Mucosa of stomach (tissue), 1 donor: ENCODE data around the gene AGBL2.
A peak's percentile ranks its signal among the peaks of the same experiment; 100 is the strongest.
"Not testable (repeated sequence)": the region's sequence is repeated elsewhere in the genome, so short reads cannot be mapped to it uniquely, and the experiment has no call there.

Source experiments
- H3K27me3 ChIP-seq: one replicate; pipeline ENCODE4 v1.7.0; 2013; ENCODE audit warnings: mild to moderate bottlenecking, low read length; ENCODE audit not compliant: control insufficient read depth, insufficient read depth
- H3K36me3 ChIP-seq: one replicate; pipeline ENCODE4 v1.7.0; 2013; ENCODE audit warnings: low read length; ENCODE audit not compliant: control insufficient read depth, insufficient read depth
- H3K4me1 ChIP-seq: one replicate; pipeline ENCODE4 v1.7.0; 2013; ENCODE audit warnings: mild to moderate bottlenecking, low read length; ENCODE audit not compliant: control insufficient read depth, insufficient read depth
- H3K4me3 ChIP-seq: one replicate; pipeline ENCODE4 v1.7.0; 2013; ENCODE audit warnings: low read length
- H3K9ac ChIP-seq: one replicate; pipeline ENCODE4 v1.7.0; 2013; ENCODE audit warnings: mild to moderate bottlenecking, low read length, moderate library complexity
- H3K9me3 ChIP-seq: one replicate; pipeline ENCODE4 v1.7.0; 2013; ENCODE audit warnings: mild to moderate bottlenecking, low read length, moderate library complexity; ENCODE audit not compliant: control insufficient read depth
- donor health status: Pancreatic carcinoma.

The AGBL2 gene

DNA sequence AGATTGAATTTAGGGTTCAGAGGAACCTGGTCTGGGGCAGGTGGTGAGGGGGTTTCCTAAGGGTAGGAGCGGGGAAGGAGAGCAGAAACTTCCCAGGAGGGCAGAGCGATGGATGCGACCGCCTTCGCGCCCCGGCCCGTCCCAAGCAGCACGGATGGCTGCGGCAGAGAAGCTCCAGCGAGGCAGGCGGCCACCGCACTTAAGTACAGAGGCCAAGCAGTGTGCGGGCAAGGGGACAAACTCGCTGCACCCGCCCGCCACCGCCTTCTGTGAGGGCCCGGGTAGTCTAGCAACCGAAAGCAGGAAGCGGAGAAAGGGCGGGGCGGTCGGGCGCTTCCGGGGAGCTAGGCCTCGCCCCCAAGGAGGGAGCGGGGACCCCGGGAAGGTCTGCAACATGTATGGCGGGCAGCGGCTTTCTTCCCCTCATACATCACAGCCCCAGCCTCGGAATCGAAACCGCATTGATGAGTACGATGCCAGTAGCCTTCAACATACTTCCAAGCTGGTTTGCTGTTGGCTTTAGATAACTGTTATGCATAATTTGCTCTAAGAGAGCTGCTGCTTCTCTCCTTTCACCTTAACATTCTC lies at the start of gene AGBL2:
AGBL2 (minus strand) TSS at position 288 of the 588 bp plus-strand sequence. CDS start 719 bp downstream, outside the sequence.
- Histone ChIP-seq H3K4me1 (peaks cover 6% of the 10 kb centered on the region), H3K9me3 (no peaks in the 10 kb centered on the region), H3K27me3 (no peaks in the 10 kb centered on the region), H3K36me3 (no peaks in the 10 kb centered on the region), H3K9ac (peak within 1 kb of the TSS; percentile 90), H3K4me3 (peak within 1 kb of the TSS; percentile 84)

GRCh38 chr11:47759291-47759690 lies 44.1 kb upstream of the AGBL2 start:
- not testable (repeated sequence) for H3K9ac ChIP-seq, H3K27me3 ChIP-seq, H3K36me3 ChIP-seq, H3K9me3 ChIP-seq, H3K4me1 ChIP-seq, H3K4me3 ChIP-seq

- Histone ChIP-seq H3K9ac (no peak overlapping the region), H3K4me3 (no peak overlapping the region), H3K27me3 (no peaks in the 10 kb centered on the region), H3K36me3 (peaks cover 8% of the 10 kb centered on the region), H3K9me3 (no peaks in the 10 kb centered on the region), H3K4me1 (no peaks in the 10 kb centered on the region)
These were observed 41.0 kb upstream of the AGBL2 start for GRCh38 chr11:47756208-47756607.

- H3K9ac ChIP-seq, result no peak overlapping the region
- H3K4me1 ChIP-seq, result no peaks in the 10 kb centered on the region
- H3K9me3 ChIP-seq, result no peaks in the 10 kb centered on the region
- peaks cover 9% of the 10 kb centered on the region for H3K36me3 ChIP-seq
- no peaks in the 10 kb centered on the region for H3K27me3 ChIP-seq
- no peak overlapping the region for H3K4me3 ChIP-seq
These were observed 35.6 kb upstream of the AGBL2 start for GRCh38 chr11:47750725-47751124.

DNA sequence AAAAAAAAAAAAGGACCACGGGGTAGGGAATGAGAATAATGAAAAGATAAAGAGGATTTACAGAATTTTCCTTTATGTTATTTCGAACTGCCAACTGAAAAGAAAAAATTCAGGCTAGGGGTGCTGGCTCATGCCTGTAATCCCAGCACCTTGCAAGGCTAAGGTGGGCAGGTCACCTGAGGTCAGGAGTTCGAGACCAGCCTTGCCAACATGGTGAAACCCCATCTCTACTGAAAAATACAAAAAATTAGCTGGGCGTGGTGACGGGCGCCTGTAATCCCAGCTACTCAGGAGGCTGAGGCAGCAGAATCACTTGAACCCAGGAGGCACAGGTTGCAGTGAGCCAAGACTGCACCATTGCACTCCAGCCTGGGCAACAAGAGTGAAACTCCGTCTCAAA lies 27.3 kb upstream of the AGBL2 start:
- not testable (repeated sequence) for H3K4me1 ChIP-seq, H3K9ac ChIP-seq, H3K4me3 ChIP-seq, H3K27me3 ChIP-seq, H3K9me3 ChIP-seq
- peaks cover 15% of the 10 kb centered on the region for H3K36me3 ChIP-seq

DNA sequence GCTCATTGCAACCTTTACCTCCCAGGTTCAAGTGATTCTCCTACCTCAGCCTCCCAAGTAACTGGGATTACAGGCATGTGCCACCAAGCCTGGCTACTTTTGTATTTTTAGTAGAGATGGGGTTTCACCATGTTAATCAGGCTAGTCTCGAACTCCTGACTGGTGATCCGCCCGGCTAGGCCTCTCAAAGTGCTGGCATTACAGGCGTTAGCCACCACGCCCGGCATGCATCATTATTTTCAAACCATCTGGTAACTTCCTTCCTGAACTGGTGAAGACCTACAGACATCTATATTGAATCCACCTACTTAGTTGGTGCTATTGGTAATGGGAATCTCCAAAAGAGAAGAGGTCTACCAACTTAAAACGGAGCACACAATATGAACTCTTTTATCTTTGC lies 22.6 kb upstream of the AGBL2 start:
- H3K4me3 ChIP-seq, H3K9me3 ChIP-seq, H3K36me3 ChIP-seq, H3K9ac ChIP-seq, H3K27me3 ChIP-seq, H3K4me1 ChIP-seq: not testable (repeated sequence)

- peaks cover 20% of the 10 kb centered on the region for H3K36me3 ChIP-seq
- no peak overlapping the region for H3K9ac ChIP-seq
These were observed 17.1 kb upstream of the AGBL2 start for GRCh38 chr11:47732271-47732670.

GRCh38 chr11:47731475-47731874 lies 16.3 kb upstream of the AGBL2 start:
- H3K4me3 ChIP-seq, result no peak overlapping the region
- H3K4me1 ChIP-seq, result no peaks in the 10 kb centered on the region
- H3K9ac ChIP-seq, result no peak overlapping the region
- H3K27me3 ChIP-seq, result no peaks in the 10 kb centered on the region
- H3K9me3 ChIP-seq, result no peaks in the 10 kb centered on the region
- H3K36me3 ChIP-seq, result peaks cover 20% of the 10 kb centered on the region

More at GRCh38 chr11:47732271-47732670, 17.1 kb upstream of the AGBL2 start:
- Histone ChIP-seq H3K4me1 (no peaks in the 10 kb centered on the region), H3K27me3 (no peaks in the 10 kb centered on the region), H3K4me3 (no peak overlapping the region), H3K9me3 (no peaks in the 10 kb centered on the region)

GRCh38 chr11:47726878-47727514 lies 11.8 kb upstream of the AGBL2 start:
- Histone ChIP-seq H3K36me3 (peaks cover 20% of the 10 kb centered on the region), H3K27me3 (no peaks in the 10 kb centered on the region), H3K4me3 (no peak overlapping the region), H3K4me1 (no peaks in the 10 kb centered on the region), H3K9ac (no peak overlapping the region), H3K9me3 (no peaks in the 10 kb centered on the region)

DNA sequence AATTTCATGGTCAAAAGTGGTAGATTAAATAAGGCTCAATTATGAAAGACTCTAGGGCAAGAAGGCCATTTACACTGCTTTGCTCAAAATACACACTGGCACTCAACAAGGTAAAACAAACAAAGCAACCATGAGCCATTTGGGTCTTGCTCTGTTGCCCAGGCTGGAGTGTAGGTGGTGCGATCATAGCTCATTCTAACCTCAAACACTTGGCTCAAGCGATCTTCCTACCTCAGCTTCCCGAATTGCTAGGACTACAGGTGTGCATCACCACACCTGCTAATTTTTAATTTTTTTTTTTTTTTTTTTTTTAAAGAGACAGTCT lies 10.9 kb upstream of the AGBL2 start:
- H3K4me3 ChIP-seq, result no peak overlapping the region
- H3K27me3 ChIP-seq, result no peaks in the 10 kb centered on the region
- H3K36me3 ChIP-seq, result peaks cover 19% of the 10 kb centered on the region
- no peaks in the 10 kb centered on the region for H3K9me3 ChIP-seq
- H3K9ac ChIP-seq, result no peak overlapping the region
- H3K4me1 ChIP-seq, result no peaks in the 10 kb centered on the region

GRCh38 chr11:47725442-47726117 lies 10.4 kb upstream of the AGBL2 start:
- H3K4me3 ChIP-seq, result no peak overlapping the region
- H3K4me1 ChIP-seq, result no peaks in the 10 kb centered on the region
- H3K9me3 ChIP-seq, result no peaks in the 10 kb centered on the region
- no peak overlapping the region for H3K9ac ChIP-seq
- H3K27me3 ChIP-seq, result no peaks in the 10 kb centered on the region
- H3K36me3 ChIP-seq, result peaks cover 15% of the 10 kb centered on the region

DNA sequence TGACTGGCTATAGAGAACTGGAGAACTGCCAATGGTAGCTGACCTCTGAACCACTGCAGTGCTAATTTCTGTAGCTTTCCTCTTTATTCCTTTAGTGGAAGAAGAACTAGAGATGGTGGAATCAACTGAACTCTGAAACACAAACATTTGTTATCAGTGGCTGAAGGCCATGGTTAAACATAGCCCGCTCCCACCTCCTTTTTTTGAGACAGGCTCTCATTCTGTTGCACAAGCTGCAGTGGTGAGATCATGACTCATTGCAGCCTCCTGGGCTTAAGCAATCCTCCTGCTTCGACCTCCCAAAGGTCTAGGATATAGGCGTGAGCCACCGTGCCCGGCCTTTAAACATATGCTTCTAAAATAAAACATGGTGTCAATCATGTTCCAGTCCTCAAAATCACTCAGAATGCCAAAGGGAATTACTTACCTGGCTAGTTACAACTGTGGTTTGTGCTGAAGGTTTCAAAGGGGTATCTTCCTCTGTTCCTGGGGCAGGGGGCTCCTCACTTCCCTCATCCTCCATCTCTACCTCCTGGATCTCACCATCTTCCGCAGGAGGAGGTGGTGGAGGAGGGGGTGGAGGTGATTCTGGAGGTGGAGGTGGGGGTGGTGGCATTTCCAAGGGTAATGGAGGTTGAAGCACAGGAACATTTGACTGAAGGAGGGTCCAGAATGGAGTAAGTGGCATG lies 9.0 kb upstream of the AGBL2 start:
- Histone ChIP-seq H3K4me3 (no peak overlapping the region), H3K9me3 (no peaks in the 10 kb centered on the region)

More for the DNA sequence above, 9.0 kb upstream of the AGBL2 start:
- Histone ChIP-seq H3K36me3 (peaks cover 8% of the 10 kb centered on the region), H3K9ac (no peak overlapping the region), H3K4me1 (no peaks in the 10 kb centered on the region), H3K27me3 (no peaks in the 10 kb centered on the region)
